Measurements from ENCODE around the gene WDR49. TPM values are rescaled to one million over a fixed set of nuclear protein-coding genes. Genes with fewer than 3 reads are reported as not detected.

Gene WDR49
- total RNA-seq, 1 donor = under 0.01 TPM

GRCh38 chr3:167675848-167676247 is 22.1 kb upstream of the WDR49 start:
- DNase-seq (ENCODE audit: low read depth) = no peak
- no peak for TF ChIP-seq CTCF (IDR thresholded peaks at IDR 0.05; ENCODE audit: insufficient read depth, low read depth, low read length)
- no peak overlapping the region for H3K4me3 ChIP-seq (ENCODE audit: low read depth, low read length)

GRCh38 chr3:167673221-167673620 is 19.5 kb upstream of the WDR49 start:
- no peak overlapping the region for H3K4me3 ChIP-seq (ENCODE audit: low read depth, low read length)
- TF ChIP-seq CTCF (IDR thresholded peaks at IDR 0.05; ENCODE audit: insufficient read depth, low read depth, low read length) = no peak
- DNase-seq (ENCODE audit: low read depth) = no peak

- no peak for DNase-seq (ENCODE audit: low read depth)
- TF ChIP-seq CTCF (IDR thresholded peaks at IDR 0.05; ENCODE audit: insufficient read depth, low read depth, low read length) = no peak
- H3K4me3 ChIP-seq (ENCODE audit: low read depth, low read length) = no peak overlapping the region
These were observed 18.2 kb upstream of the WDR49 start for GRCh38 chr3:167671878-167672427.

GRCh38 chr3:167669699-167670098 is 16.0 kb upstream of the WDR49 start:
- TF ChIP-seq CTCF (IDR thresholded peaks at IDR 0.05; ENCODE audit: insufficient read depth, low read depth, low read length) = no peak
- DNase-seq (ENCODE audit: low read depth) = no peak
- H3K4me3 ChIP-seq (ENCODE audit: low read depth, low read length) = no peak overlapping the region

GRCh38 chr3:167668651-167669050 is 14.9 kb upstream of the WDR49 start:
- no peak for DNase-seq (ENCODE audit: low read depth)
- H3K4me3 ChIP-seq (ENCODE audit: low read depth, low read length) = no peak overlapping the region
- TF ChIP-seq CTCF (IDR thresholded peaks at IDR 0.05; ENCODE audit: insufficient read depth, low read depth, low read length) = no peak

GRCh38 chr3:167666563-167666962 is 12.8 kb upstream of the WDR49 start:
- DNase-seq (ENCODE audit: low read depth) = no peak
- no peak overlapping the region for H3K4me3 ChIP-seq (ENCODE audit: low read depth, low read length)
- TF ChIP-seq CTCF (IDR thresholded peaks at IDR 0.05; ENCODE audit: insufficient read depth, low read depth, low read length) = no peak

GRCh38 chr3:167662919-167663400 is 9.2 kb upstream of the WDR49 start:
- TF ChIP-seq CTCF (IDR thresholded peaks at IDR 0.05; ENCODE audit: insufficient read depth, low read depth, low read length) = no peak
- no peak for DNase-seq (ENCODE audit: low read depth)
- H3K4me3 ChIP-seq (ENCODE audit: low read depth, low read length) = no peak overlapping the region

Measured in fibroblast of villous mesenchyme (primary cell).